ENCODE measurements around the gene MT1E.

GRCh38 chr16:56632848-56633365 is 7.3 kb downstream of the MT1E start:
- TF ChIP-seq EZH2 (optimal IDR thresholded peaks at IDR 0.05; ENCODE audit: low read depth, low read length) (no peak), CTCF (IDR thresholded peaks at IDR 0.05; ENCODE audit: low read length) (no peak), EZH2phosphoT487 (IDR thresholded peaks at IDR 0.05; ENCODE audit: low read length) (no peak)
